SIG-M5 treated with dmso at 0.1 percent for 504 hours (cell line): ENCODE measurements around the gene NELFE.
"Not testable (repeated sequence)": the region's sequence is repeated elsewhere in the genome, so short reads cannot be mapped to it uniquely, and the experiment has no call there.

Experiments
- DNase-seq: peaks from one replicate; lab custom pipeline; 2025; ENCODE audit not compliant: unreplicated experiment; lab: John Stamatoyannopoulos, UW

Gene NELFE

GRCh38 chr6:31920811-31921210 is 38.0 kb downstream of the NELFE start:
- DNase-seq = peak; percentile 74

- DNase-seq = no peak
These were observed 39.0 kb downstream of the NELFE start for GRCh38 chr6:31919624-31920303.

GRCh38 chr6:31918069-31918720 is 40.6 kb downstream of the NELFE start:
- no peak for DNase-seq

- no peak for DNase-seq
These were observed 43.0 kb downstream of the NELFE start for GRCh38 chr6:31915756-31916155.

GRCh38 chr6:31915351-31915750 is 43.4 kb downstream of the NELFE start:
- no peak for DNase-seq

GRCh38 chr6:31911826-31912585 is 46.8 kb downstream of the NELFE start:
- DNase-seq = no peak

- DNase-seq = not testable (repeated sequence)
These were observed 49.5 kb downstream of the NELFE start for GRCh38 chr6:31909298-31909697.

GRCh38 chr6:31908791-31909190 is 50.0 kb downstream of the NELFE start:
- DNase-seq = no peak

- DNase-seq = not testable (repeated sequence)
These were observed 50.5 kb downstream of the NELFE start for GRCh38 chr6:31908255-31908654.

- DNase-seq = peak; percentile 85
These were observed 51.5 kb downstream of the NELFE start for GRCh38 chr6:31907158-31907813.

- not testable (repeated sequence) for DNase-seq
These were observed 52.0 kb downstream of the NELFE start for GRCh38 chr6:31906727-31907126.

- DNase-seq = no peak
These were observed 52.6 kb downstream of the NELFE start for GRCh38 chr6:31906122-31906521.

GRCh38 chr6:31905041-31905440 is 53.7 kb downstream of the NELFE start:
- no peak for DNase-seq

- no peak for DNase-seq
These were observed 54.8 kb downstream of the NELFE start for GRCh38 chr6:31903957-31904356.
